T-helper 1 cell (primary cell): ENCODE results near the gene CERK.
"Not testable (repeated sequence)": the region's sequence is repeated elsewhere in the genome, so short reads cannot be mapped to it uniquely, and the experiment has no call there.

Source experiments
- DNase-seq, 5 donors: peaks; one replicate each; pipeline ENCODE4 v3.0.0-alpha.2; 2012 to 2020

CERK gene

DNA sequence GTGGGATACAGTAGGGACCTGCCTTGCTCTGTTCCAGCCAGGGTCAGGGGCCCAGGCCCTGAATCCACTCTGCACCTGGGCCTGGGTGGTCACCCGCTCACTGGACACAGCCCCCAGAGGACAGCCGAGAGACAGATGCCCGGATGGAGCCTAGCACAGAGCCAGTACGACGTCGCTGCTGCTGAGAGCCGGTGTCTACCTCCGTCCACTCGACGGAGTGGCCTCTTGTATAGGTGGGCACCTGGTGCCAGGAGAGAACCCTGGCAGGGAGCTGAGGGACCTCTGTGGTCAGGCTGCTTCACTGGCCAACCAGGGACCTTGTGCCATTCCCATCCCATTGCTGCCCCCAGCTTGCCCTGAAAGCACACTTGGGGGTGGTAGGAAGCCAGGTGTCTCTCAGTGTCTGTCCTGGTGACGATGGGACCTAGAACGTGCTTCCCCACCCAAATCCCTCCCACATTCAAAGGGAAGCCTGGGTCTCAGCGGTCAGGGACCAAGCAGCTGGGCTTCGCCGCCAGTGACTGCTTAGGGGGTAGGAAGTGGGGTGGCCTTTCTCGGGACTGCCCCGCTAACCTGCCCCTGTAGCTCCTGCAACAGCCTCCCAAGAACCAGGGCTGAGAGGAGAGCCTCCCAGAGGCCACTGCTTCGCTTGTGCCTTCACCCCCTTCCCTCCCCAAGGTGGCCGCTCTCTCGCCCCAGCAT, 10.3 kb upstream of the CERK start:
- DNase-seq, result no peak

DNA sequence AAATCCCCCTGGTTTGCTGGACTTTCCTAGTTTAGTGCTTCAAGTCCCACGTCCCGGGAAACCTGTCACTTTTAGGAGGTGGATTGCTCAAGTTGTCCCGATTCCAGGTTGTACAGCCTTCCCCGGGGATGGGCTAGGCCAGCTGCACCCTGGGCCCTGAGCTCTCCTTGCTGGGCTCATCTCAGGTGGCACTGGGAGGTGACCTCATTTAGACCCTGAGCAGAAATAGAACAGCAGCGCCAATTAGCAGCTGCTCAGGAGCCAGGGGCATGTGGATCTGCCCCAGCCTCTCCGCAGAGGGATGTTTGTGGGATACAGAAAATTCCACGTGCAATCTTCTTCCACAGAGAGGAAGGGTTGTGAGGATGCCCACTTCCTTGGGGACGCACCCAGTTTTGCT, 9.6 kb upstream of the CERK start:
- no peak for DNase-seq

DNA sequence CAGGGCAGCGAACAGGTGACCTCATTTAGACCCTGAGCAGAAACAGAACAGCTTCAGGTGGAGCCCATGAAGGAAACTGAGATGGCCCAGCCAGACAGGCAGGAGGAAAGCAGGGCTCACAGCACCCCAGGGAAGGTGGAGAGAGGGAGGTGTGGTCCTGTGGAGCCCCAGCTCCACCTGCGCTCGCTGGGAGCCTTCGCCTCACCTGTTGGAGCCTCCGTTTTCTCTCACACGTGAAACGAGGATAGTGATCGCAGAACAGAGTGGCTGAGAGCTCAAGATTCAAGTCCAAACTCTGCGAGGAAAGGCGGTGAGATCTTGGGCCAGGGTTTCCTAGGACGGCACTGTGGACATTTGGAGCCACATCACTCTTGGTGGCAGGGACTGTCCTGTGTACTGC, 8.6 kb upstream of the CERK start:
- DNase-seq, result no peak

DNA sequence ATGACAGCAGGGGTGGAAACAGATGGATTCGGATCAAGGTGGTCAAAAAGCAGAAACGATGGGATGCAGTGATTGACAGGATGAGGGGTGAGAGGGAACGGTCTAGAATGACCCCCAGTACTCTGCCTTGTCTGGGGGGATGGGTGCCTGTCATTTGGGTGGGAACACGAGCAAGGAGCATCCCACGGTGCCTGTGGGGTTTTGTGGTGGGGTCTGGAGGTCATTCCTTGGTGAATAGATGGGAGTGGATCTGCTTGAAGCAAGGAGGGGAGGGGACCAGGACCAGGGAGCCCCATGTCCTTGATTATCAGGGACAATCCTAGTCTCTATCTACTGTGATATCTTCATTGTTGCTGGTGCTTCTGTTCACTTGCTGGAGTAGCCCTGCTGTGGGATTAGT, 8.1 kb upstream of the CERK start:
- no peak for DNase-seq

DNA sequence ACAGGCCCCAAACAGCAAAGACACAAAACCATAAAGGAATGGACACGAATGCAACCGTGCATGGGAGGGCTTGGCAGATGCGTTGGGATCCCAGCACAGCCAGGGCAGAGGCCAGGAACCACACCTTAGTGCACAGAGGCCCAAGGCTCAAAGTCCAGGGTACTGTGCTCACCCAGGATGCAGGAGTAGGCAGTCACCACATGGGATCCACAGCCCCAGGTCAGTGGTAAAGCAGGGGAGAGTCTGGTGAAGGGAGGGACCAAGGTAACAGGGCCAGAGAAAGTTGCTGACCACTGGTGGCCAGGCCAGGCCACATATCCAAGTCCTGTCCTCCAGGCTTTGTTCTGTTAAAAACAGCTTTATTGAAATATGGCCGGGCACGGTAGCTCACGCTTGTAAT, 6.5 kb upstream of the CERK start:
- DNase-seq, result no peak

DNA sequence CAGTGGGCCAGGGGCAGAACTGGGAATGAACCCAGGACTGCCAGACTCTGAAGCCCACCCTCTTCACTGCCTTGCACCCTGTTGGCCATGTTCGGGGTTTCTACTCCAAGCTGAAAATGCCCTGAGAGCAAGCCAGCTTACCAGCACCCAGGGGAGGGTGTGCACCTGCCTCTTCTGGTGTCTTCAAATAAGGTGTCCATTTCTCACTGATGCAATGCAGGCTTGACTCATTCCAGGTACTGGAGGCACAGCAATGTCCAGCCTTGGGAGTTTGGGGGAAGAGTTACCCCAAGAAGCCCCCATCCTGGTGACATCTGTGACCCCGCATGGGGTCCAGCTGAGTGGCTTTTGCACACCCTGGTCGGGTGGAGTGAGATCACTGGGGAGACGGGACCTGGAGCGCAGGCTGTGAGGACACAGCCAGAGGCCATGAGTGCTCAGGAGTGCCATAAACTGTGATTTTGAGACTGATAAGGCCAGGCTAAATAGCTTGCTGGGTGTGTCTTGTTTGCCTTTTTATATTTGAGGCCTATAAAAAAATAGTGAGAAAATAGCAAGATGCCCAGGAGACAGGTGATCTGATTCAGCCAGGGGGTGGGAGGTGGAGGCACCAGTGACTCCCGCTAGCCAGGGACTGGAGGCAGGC, 4.6 kb upstream of the CERK start:
- no peak for DNase-seq

DNA sequence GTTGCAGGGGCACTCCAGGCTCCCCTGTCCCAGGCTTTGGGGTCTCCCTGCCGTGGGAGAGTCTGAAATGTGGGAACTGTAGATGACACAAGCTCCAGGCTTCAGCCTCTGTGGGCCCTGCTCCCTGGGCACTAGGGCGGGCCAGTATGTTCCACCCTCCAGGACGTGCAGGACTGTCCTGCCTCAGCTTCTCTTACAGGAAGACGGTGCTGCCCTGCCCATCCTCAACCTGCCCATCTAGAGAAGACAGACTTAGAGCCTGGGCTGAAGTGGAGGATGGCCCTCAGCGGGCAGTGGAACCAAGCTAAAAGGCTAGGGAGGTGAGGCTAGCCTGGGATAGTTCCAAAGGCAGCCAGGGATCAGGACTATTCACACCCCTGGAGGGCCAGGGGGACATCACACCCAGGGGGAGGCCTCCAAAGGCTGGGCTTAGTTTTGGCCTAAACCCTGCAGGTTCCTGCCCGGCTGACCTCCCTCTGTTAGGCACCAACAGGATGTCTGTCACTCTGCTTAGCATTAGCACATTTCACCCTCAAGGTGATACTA, 4.0 kb upstream of the CERK start:
- DNase-seq, result no peak

DNA sequence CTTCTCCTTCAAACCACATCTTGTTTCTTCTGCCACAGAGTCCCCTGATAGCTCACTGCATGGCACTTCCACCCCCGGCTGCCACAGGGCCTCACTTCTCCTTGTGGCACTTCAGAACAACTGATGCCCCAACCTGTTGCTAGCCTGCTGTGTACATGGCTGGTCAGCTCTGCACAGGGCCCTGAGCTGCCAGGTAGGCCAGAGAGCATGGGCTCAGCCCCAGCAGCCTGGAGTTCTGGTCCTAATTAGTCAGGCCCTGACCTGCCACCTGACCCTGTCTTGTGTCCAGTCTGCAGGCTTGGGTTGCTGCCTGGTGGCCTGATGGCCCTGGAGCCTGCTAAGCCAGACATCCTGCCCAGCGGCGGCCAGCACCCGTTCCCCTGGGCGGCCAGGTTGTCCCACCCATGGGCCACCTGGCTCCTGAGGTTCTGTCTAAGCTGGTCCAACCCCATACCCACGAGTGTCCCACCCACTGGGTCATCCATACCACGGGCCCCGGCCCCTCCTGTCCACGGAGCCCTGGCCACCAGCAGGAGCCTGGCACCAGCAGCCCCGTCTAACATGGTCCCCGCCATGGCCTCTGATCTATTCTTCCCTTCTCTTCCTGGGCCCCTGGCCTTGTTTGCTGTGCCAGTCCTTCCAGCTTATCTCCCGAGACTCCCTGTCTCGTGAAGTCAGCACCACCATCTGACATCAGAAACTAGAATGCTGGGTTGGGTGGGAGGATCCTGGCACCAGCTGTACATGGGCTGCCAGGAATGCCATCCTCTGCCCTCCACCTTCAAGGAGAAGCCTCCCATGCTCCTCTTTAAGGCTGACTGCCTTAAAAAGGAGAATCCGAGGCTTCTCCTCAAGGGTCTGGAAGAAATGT, 3.1 kb upstream of the CERK start:
- DNase-seq, result no peak

DNA sequence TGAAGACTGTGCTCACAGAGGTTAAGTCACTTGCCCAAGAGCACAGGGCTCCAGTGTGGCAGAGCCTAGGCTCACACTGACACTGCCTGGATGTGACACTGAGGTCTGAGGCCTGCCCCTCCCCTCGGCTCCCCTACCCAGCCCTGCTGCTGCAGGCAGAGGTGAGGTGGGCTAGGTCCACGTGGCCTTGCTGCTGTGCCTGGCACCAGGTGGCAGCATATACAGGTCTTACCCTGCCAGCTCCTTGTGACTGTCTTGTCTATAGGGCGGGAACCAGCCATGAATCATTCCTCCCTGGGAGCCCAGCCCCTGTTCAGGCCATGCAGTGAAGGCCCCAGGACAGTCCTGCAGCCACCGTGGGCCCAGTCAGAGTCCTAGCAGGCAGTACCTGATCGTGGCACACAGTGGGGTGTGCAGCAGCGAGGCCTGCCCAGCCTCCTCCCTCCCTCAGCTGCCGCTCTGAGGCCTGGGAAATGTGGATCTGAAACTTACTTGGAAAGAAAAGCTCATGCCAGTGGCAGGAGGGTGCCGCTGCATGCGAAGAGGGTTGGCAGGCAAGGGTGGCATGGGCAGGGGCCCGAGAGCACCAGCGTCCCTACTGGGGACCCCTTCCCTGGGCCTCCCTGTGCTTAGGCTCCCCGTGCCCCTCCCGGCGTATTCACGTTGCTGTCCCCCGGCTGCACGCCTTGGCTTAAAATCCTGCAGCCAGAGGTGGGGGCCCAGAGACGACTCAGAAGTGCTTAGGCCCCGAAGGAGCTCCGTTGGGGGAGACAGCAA, 1.2 kb upstream of the CERK start:
- peak in 3 of 5 donors; percentile 58 to 71 (median 60) for DNase-seq

DNA sequence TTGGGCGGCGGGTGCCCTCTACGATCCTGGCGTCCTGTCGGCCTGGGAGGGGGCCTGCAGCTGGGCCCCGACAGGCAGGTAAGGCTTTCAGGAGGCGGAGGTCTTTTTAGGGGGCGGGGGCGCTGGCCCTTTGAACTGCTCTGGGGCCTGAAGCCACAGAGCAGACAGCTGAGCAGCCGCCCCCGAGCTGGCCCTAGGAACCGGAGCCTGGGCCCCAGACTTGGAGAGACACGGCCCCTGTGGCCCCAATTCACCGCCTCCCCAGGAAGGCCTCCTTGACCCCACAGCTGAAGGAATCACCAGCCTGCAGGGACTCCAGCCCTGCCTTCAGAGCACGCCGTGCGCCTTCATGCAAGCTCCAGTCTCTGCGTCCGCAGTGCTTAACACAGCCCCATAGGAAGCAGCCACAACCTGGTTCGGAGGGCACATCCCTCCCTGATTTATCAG, 618 bp upstream of the CERK start:
- DNase-seq, result peak in 1 of 5 donors; percentile 23

DNA sequence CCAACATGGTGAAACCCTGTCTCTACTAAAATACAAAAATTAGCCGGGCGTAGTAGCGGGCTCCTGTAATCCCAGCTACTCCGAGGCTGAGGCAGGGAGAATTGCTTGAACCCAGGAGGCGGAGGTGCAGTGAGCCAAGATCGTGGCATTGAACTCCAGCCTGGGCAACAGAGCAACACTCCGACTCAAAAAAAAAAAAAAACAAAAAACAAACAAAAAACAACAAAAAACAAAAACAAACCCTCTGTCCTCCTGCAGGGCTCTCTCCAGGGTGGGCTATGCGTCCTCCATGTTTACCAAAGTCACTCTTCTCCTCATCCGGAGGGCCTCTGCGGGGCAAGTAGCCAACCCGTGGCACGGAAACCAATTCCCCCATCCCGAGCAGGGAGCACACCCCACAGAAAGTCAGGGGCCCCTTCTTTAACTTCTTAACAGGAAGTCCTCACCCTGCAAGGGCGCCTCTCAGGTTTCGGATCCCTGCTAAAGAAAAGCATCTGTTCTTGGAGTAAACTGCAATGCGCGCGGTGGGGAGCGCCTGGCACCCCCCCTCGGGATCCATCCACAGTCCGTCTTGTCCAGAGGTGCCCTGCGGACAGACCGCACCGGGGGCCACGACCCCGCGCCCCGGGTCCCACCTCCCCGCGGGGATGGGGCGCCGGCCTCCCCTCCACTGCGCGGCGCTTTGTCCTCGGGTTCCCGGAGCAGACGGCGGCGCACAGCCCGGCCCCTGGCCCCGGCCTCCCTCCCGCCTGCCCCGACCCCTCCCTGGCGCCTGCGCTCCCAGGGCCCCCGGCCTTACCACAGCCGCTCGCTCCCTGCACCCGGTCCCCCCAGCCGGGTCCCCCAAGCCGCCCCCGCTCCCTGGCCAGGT, 712 bp downstream of the CERK start:
- DNase-seq, result peak in 3 of 5 donors; percentile 35 to 56 (median 39)

DNA sequence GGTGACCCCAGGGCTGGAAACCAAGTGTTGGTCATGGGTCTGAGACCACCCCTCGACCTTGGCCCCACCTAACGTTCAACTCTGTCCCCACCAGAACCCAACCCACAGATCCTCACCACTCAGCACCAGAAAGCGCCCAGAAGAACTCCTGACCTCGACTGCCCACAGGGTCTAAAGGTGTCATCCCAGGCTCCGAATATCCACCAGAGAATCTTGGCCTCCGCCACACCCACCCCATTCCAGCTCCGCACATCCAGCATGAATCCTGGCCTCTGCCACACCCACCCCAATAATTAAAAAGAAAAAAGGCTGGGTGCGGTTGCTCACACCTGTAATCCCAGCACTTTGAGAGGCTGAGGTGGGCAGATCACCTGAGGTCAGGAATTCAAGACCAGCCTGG, 1.3 kb downstream of the CERK start:
- DNase-seq, result no peak

DNA sequence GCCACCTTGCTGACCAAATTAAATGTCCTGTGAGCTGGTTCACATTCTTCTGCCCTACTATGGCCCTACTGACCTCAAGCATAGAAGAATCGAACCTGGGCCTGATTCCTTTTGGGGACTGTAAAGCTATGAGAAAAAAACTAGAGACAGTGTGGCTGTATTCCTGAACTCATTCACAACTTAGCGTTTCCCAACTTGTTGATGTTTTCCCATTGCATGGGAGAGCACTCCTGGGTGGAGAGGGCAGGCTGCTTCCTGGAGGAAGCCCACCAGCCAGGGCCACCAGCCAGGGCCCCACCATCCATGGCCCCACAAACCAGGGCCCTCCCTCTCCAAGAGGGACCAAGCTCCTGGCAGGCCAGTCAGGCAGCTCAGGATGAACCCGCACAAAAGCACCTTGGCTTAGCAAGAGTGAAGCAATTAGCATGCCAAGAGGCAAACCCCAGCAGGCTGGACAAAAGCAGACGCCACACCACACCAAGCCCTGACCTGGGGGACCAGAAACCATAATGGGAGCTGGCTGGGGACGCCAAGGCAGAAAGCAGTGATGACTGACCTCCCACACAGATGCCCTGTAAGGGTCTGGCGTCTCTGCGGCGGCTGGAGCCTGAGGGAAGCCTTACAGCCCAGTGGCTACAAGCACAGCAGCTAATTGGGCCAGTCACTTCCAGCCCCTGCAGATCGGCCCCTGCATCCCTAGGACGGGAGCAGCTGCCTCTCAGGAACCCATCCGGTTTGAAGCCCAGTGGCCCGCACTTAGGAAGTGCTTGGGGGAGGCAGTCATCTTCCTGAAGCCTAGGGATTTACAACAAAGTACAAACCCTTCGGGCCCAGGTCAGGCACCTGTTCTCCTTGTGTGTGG, 2.1 kb downstream of the CERK start:
- no peak for DNase-seq

DNA sequence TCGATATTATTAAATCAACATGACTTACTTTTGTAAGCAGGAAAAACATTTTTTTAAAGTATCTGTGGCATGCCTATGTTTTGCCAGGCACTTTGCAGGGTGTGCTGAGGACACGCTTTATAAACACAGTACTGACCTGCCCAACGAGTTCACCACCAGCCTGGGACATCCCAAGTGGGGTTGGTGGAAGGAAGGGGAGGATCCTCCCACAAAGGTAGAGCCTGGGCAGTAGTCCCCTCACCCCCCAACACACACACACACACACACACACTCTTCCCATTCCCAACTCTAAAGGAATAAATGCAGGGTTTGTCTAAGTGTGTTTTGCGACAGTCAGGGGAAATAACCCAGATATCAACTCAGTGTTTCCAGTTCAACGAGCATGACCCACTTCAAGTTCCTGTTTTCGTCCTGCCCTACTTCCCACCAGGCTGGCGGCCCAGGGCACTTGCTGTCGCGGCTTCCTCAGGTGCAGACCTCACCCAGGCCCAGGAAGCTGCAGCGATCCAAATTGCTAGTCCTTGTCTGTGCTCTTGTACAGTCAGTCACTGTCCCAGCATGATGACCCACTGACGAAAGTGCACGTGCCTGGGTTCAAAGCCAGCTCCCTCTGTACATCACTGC, 3.1 kb downstream of the CERK start:
- peak; percentile 40 to 71 (median 49) for DNase-seq

DNA sequence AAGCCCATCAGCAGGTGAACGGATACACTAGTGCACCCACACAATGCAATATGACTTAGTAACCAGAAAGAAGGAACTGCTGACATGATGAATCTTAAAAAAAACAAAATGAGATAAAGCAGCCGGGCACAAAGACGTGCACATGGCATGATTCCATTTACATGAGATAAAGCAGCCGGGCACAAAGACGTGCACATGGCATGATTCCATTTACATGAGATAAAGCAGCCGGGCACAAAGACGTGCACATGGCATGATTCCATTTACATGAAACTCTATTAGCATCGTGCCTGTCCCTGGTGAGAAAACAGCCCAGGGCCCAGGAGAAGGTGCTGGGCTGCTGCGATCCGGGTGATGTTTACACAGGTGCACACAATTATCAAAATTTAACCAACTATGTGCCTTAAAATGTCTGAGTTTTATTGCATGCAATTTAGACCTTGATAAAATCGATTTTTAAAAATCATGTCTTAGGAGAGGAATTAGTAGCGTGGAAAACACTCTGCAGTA, 3.8 kb downstream of the CERK start:
- not testable (repeated sequence) for DNase-seq

DNA sequence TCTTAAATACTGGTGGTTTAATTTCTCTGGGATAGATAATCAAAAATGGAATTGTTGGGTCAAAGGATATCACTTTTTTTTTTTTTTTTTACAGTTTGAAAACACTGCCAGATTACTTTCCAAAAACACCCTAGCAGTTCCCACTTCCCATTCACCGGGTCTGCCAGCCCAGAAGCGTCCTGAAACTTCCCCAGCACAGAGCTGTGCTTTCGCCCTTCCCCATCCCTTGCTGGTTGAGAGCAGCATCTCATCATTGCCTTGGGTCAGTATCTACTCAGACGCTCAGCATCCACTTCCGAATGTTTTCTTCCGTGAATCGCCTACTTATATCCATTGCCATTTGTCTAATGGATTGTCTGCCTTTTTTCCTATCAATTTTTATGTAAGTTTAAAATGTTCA, 5.5 kb downstream of the CERK start:
- no peak for DNase-seq

DNA sequence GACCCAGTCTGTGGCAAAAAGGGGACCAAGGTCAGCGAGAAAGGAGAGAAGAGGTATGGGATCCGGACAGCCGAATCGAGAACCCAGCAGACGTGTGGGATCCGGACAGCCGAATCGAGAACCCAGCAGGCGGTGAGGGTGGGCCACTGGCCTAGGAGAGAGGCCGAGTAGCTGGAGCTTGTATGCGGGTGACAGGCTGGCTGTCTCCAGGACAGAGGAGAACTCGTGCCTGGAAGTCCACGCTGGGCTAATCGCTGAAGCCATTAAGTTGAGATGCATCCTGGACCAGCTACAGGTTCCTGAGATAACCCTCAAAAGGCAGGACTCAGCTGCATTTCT, 6.0 kb downstream of the CERK start:
- no peak for DNase-seq

DNA sequence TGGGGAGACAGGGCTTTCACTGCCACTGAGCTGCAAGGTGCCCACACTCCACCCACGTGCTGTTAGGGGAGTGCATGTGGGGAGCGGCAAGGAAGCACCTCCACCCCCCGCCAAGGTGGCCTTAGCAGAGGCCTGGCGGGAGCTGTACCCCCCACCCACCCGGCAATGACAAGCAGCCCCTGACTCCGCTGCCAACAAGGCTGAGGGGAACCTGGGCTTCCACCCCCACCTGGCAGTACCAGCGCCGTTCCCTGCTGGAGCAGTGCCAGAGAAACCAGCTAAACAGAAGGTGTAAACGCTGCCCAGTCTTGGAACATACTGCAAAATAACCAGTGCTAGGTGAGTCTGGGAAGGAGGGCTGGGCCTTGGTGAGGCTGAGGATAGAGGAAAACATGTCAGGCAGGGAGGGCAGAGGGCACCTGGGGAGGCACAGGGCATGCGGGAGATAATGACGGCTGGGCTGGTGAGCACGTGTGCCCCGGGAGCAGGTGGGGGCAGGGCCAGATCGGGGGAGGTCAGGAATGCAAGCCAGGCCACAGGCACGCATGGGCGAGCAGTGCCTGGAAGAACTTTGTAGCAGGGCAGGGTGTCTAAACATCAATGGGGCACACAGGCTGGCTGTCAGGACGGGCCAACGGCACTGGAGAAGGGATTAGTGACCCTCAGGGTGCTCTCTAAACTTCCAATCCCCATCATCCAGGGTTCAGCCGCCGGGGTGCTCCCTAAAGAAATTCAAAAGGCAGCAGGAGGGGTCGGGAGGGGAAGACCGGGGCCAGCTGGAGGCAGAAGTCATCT, 6.6 kb downstream of the CERK start:
- no peak for DNase-seq
